Measurements from ENCODE around the gene LEMD1.
"Not testable (repeated sequence)": the region's sequence is repeated elsewhere in the genome, so short reads cannot be mapped to it uniquely, and the experiment has no call there.

Gene LEMD1

GRCh38 chr1:205410581-205411298 lies 11.1 kb downstream of the LEMD1 start:
- no peak overlapping the region for H2AFZ ChIP-seq (ENCODE audit: low read length)
- no peaks in the 10 kb centered on the region for H3K36me3 ChIP-seq (ENCODE audit: insufficient read depth, low read length)
- H3K9me2 ChIP-seq (ENCODE audit: low read depth, low read length), result no peaks in the 10 kb centered on the region
- no peak overlapping the region for H3K27ac ChIP-seq (ENCODE audit: low read depth, low read length, poor library complexity, severe bottlenecking)
- H3K27me3 ChIP-seq (ENCODE audit: insufficient read depth, low read length), result no peaks in the 10 kb centered on the region
- H3K4me1 ChIP-seq (ENCODE audit: insufficient read depth, low read length, severe bottlenecking), result no peaks in the 10 kb centered on the region
- no peaks in the 10 kb centered on the region for H3F3A ChIP-seq (ENCODE audit: insufficient read depth, low read length)
- H3K9ac ChIP-seq (ENCODE audit: low read length), result no peak overlapping the region
- TF ChIP-seq EZH2 (IDR thresholded peaks at IDR 0.05; ENCODE audit: borderline replicate concordance, low read length), result no peak
- no peak for TF ChIP-seq CTCF (IDR thresholded peaks at IDR 0.05; ENCODE audit: low read length)
- H4K20me1 ChIP-seq (ENCODE audit: insufficient read depth, low read length), result no peaks in the 10 kb centered on the region
- no peaks in the 10 kb centered on the region for H3K79me2 ChIP-seq (ENCODE audit: insufficient read depth, low read length)
- H3K4me3 ChIP-seq (ENCODE audit: low read depth, low read length, poor library complexity, severe bottlenecking), result no peak overlapping the region
- H3K9me3 ChIP-seq (ENCODE audit: low read length), result no peaks in the 10 kb centered on the region
- H3K4me2 ChIP-seq (ENCODE audit: low read length), result no peak overlapping the region

GRCh38 chr1:205407970-205408369 lies 13.9 kb downstream of the LEMD1 start:
- TF ChIP-seq EZH2 (IDR thresholded peaks at IDR 0.05; ENCODE audit: borderline replicate concordance, low read length) (no peak), CTCF (IDR thresholded peaks at IDR 0.05; ENCODE audit: low read length) (no peak)
- no peak overlapping the region for H3K4me2 ChIP-seq (ENCODE audit: low read length)
- H3K36me3 ChIP-seq (ENCODE audit: insufficient read depth, low read length), result no peaks in the 10 kb centered on the region
- H3K4me1 ChIP-seq (ENCODE audit: insufficient read depth, low read length, severe bottlenecking), result no peaks in the 10 kb centered on the region
- H3K79me2 ChIP-seq (ENCODE audit: insufficient read depth, low read length), result no peaks in the 10 kb centered on the region
- no peaks in the 10 kb centered on the region for H3K27me3 ChIP-seq (ENCODE audit: insufficient read depth, low read length)
- H4K20me1 ChIP-seq (ENCODE audit: insufficient read depth, low read length), result no peaks in the 10 kb centered on the region
- H3K9me3 ChIP-seq (ENCODE audit: low read length), result no peaks in the 10 kb centered on the region
- H3F3A ChIP-seq (ENCODE audit: insufficient read depth, low read length), result no peaks in the 10 kb centered on the region
- no peak overlapping the region for H3K9ac ChIP-seq (ENCODE audit: low read length)
- no peak overlapping the region for H2AFZ ChIP-seq (ENCODE audit: low read length)
- no peaks in the 10 kb centered on the region for H3K9me2 ChIP-seq (ENCODE audit: low read depth, low read length)
- H3K27ac ChIP-seq (ENCODE audit: low read depth, low read length, poor library complexity, severe bottlenecking), result no peak overlapping the region
- no peak overlapping the region for H3K4me3 ChIP-seq (ENCODE audit: low read depth, low read length, poor library complexity, severe bottlenecking)

DNA sequence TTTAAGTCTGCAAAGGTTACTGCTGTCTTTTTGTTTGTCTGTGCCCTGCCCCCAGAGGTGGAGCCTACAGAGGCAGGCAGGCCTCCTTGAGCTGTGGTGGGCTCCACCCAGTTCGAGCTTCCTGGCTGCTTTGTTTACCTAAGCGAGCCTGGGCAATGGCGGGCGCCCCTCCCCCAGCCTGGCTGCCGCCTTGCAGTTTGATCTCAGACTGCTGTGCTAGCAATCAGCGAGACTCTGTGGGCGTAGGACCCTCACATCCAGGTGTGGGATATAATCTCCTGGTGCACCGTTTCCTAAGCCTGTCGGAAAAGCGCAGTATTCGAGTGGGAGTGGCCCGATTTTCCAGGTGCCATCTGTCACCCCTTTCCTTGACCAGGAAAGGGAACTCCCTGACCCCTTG lies 15.6 kb downstream of the LEMD1 start:
- H3K9me3 ChIP-seq (ENCODE audit: low read length); H4K20me1 ChIP-seq (ENCODE audit: insufficient read depth, low read length); H3K9me2 ChIP-seq (ENCODE audit: low read depth, low read length); H2AFZ ChIP-seq (ENCODE audit: low read length); H3F3A ChIP-seq (ENCODE audit: insufficient read depth, low read length); H3K4me3 ChIP-seq (ENCODE audit: low read depth, low read length, poor library complexity, severe bottlenecking); H3K9ac ChIP-seq (ENCODE audit: low read length); H3K4me1 ChIP-seq (ENCODE audit: insufficient read depth, low read length, severe bottlenecking); H3K79me2 ChIP-seq (ENCODE audit: insufficient read depth, low read length); H3K27ac ChIP-seq (ENCODE audit: low read depth, low read length, poor library complexity, severe bottlenecking); H3K27me3 ChIP-seq (ENCODE audit: insufficient read depth, low read length); H3K4me2 ChIP-seq (ENCODE audit: low read length); H3K36me3 ChIP-seq (ENCODE audit: insufficient read depth, low read length): not testable (repeated sequence)

GRCh38 chr1:205404484-205404883 lies 17.4 kb downstream of the LEMD1 start:
- not testable (repeated sequence) for H2AFZ ChIP-seq (ENCODE audit: low read length); H3K9me2 ChIP-seq (ENCODE audit: low read depth, low read length); H3K79me2 ChIP-seq (ENCODE audit: insufficient read depth, low read length); H3K36me3 ChIP-seq (ENCODE audit: insufficient read depth, low read length); H3K27me3 ChIP-seq (ENCODE audit: insufficient read depth, low read length); H3K4me2 ChIP-seq (ENCODE audit: low read length); H3F3A ChIP-seq (ENCODE audit: insufficient read depth, low read length); H3K27ac ChIP-seq (ENCODE audit: low read depth, low read length, poor library complexity, severe bottlenecking); H4K20me1 ChIP-seq (ENCODE audit: insufficient read depth, low read length); H3K9me3 ChIP-seq (ENCODE audit: low read length); H3K4me3 ChIP-seq (ENCODE audit: low read depth, low read length, poor library complexity, severe bottlenecking); H3K4me1 ChIP-seq (ENCODE audit: insufficient read depth, low read length, severe bottlenecking); H3K9ac ChIP-seq (ENCODE audit: low read length)
